Upper lobe of left lung (tissue), 4 donors: ENCODE results near the gene DLG2.

ENCODE experiments used
- POLR2A ChIP-seq, 4 donors: fragments of 450-650 bp; IDR thresholded peaks; one replicate each; pipeline ENCODE4 v1.5.1; 2016 to 2017; ENCODE audit warnings: antibody characterized with exemption in 4 of 4, mild to moderate bottlenecking in 2 of 4
- TF ChIP-seq, protein P1 (sequence below), 6 experiments: fragments of 450-650 bp in 4 of 6; fragments of 200-600 bp in 2 of 6; sonication (generic) in 2 of 6; IDR thresholded peaks; one replicate each; pipeline ENCODE4 v1.5.1; 2016 to 2019; ENCODE audit warnings: antibody characterized with exemption in 6 of 6

DNA sequence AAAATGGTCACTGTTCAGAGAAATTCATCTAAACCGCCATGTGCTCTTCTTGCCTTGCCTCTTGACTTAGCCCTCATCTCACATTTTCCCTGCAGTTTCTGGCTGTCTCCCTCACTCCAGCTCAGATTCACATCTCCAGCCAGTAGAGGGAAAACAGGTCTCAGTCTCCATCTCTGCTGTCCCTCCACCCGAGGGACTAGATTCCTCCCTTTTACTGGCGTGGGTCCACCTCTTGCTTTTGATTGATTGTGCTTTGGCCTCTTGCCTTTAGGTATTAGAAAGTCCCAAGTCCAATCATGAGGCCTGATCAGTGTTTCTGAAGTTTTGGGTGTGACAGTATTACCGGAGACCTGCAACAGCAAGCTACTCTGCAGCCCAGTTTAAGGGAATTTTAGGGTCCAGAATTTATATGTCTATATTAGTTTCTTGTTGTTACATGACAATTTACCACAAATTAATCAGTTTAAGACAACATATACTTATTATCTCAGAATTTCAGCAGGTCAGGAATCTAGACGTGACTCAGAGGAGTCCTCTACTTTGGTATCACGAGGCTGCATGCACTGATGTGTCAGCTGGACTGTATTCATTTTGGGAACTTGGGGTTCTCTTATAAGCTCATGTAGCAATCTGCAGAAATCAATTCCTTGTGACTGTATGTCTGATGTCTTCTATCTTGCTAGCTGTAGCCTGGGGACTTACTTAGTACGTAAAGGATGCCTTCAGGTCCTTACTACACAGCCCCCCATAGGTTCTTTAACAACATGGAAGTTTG lies 1535.7 kb downstream of the DLG2 start:
- TF ChIP-seq POLR2A (IDR thresholded peaks at IDR 0.05), result no peak
- TF ChIP-seq, protein P1, sequence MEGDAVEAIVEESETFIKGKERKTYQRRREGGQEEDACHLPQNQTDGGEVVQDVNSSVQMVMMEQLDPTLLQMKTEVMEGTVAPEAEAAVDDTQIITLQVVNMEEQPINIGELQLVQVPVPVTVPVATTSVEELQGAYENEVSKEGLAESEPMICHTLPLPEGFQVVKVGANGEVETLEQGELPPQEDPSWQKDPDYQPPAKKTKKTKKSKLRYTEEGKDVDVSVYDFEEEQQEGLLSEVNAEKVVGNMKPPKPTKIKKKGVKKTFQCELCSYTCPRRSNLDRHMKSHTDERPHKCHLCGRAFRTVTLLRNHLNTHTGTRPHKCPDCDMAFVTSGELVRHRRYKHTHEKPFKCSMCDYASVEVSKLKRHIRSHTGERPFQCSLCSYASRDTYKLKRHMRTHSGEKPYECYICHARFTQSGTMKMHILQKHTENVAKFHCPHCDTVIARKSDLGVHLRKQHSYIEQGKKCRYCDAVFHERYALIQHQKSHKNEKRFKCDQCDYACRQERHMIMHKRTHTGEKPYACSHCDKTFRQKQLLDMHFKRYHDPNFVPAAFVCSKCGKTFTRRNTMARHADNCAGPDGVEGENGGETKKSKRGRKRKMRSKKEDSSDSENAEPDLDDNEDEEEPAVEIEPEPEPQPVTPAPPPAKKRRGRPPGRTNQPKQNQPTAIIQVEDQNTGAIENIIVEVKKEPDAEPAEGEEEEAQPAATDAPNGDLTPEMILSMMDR (IDR thresholded peaks at IDR 0.05), result no peak
